HG02884 (cell line): ENCODE results near the gene CHST14.
A peak's percentile ranks its signal among the peaks of the same experiment; 100 is the strongest.

Experiments
- ATAC-seq: cut with Tn5 transposase; IDR thresholded peaks from one replicate; pipeline ENCODE4 v1.9.1; 2021; ENCODE audit warnings: mild to moderate bottlenecking, moderate library complexity; ENCODE audit not compliant: unreplicated experiment

CHST14 gene

DNA sequence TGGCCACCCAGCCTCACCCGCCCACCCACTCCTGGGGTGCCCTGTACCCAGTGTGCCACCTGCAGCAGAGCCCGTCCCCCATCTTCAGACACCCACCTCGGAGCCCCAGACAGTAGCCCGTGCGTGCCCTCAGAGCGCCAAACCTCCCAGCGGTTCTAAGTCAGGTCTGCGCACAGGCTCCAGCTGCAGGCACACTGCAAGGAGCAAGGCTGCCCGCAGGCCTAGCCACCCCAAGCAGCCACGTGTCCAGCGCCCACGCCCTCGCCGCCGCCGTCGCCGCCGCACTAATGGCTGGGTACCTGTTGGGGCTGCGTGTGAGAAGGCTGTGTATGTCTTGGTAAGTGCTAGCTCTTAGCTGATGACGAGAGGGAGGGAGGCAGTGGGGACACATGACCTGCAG lies 8.8 kb upstream of the CHST14 start:
- ATAC-seq = no peak

DNA sequence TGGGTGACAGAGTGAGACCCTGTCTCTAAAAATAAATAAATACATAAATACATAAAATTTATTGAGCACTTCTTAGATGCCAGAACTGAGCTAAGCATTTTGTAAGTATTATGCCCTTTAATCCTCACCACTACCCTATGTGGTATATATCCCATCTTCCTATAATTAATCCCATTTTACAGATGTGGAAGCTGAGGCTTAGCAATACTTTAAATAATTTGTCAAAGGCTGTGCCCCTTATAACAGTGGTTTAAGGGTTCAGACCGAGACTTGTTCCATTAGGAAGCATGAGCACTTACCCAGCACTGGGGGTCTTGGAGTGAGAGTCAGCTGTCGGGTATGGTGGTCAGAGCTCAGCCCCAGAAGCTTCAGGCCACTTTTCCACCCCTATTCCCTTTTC lies 7.5 kb upstream of the CHST14 start:
- ATAC-seq = no peak

GRCh38 chr15:40463886-40464545 lies 6.8 kb upstream of the CHST14 start:
- ATAC-seq = no peak

GRCh38 chr15:40464595-40465185 lies 6.1 kb upstream of the CHST14 start:
- ATAC-seq = no peak

- no peak for ATAC-seq
Measured at GRCh38 chr15:40465939-40466338, 4.8 kb upstream of the CHST14 start.

GRCh38 chr15:40466426-40467260 lies 4.1 kb upstream of the CHST14 start:
- no peak for ATAC-seq

DNA sequence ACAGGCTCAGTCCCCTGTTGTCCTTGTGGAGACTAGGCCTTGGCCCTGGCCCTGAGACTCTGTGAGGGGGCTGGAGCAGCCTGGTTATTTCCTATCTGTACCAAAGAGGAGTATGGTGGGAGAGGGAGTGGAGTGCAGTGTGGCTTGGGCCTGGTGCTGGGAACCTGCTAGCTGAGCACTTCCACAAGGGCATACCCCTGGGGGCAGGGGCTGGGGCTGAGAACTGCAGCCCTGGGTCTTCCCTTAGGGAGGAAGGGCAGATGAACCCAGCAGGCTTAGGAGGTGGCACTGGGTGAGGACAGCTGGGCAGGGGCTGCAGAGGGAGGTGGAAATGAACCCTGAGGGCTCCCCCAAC lies 3.5 kb upstream of the CHST14 start:
- no peak for ATAC-seq

DNA sequence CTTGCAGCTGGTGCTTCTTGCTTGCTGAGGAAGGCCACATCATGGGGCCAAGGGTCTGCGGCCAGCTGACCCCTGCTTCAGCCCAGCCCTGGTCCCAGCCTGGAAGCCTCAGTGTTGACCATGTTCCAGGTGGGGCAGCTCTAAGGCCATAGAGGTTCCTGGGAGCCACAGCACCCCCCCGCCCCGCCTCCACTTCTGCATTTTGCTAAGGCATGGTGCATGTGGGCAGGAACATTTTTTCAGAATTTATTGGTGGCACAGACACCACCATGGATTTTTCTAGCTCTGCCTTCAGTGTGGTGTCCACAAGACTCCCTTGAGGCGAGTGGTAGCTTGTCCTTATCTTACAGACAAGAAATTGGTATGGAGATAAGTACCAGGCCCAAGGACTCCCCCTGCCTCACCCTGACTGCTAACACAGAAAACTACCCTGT lies 1.9 kb upstream of the CHST14 start:
- no peak for ATAC-seq

GRCh38 chr15:40469776-40470390 lies 901 bp upstream of the CHST14 start:
- no peak for ATAC-seq

DNA sequence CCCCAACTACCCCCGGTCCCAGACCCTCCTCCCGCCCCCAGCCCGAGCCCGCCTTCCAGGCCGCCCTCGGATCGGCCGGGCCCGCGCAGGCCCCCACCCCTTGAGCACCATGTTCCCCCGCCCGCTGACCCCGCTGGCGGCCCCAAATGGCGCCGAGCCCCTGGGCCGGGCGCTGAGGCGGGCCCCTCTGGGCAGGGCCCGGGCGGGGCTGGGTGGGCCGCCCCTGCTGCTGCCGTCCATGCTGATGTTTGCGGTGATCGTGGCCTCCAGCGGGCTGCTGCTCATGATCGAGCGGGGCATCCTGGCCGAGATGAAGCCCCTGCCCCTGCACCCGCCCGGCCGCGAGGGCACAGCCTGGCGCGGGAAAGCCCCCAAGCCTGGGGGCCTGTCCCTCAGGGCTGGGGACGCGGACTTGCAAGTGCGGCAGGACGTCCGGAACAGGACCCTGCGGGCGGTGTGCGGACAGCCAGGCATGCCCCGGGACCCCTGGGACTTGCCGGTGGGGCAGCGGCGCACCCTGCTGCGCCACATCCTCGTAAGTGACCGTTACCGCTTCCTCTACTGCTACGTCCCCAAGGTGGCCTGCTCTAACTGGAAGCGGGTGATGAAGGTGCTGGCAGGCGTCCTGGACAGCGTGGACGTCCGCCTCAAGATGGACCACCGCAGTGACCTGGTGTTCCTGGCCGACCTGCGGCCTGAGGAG lies 472 bp downstream of the CHST14 start:
- ATAC-seq = peak; percentile 23

DNA sequence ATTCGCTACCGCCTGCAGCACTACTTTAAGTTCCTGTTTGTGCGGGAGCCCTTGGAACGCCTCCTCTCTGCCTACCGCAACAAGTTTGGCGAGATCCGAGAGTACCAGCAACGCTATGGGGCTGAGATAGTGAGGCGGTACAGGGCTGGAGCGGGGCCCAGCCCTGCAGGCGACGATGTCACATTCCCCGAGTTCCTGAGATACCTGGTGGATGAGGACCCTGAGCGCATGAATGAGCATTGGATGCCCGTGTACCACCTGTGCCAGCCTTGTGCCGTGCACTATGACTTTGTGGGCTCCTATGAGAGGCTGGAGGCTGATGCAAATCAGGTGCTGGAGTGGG lies 995 bp downstream of the CHST14 start:
- ATAC-seq = peak; percentile 22

DNA sequence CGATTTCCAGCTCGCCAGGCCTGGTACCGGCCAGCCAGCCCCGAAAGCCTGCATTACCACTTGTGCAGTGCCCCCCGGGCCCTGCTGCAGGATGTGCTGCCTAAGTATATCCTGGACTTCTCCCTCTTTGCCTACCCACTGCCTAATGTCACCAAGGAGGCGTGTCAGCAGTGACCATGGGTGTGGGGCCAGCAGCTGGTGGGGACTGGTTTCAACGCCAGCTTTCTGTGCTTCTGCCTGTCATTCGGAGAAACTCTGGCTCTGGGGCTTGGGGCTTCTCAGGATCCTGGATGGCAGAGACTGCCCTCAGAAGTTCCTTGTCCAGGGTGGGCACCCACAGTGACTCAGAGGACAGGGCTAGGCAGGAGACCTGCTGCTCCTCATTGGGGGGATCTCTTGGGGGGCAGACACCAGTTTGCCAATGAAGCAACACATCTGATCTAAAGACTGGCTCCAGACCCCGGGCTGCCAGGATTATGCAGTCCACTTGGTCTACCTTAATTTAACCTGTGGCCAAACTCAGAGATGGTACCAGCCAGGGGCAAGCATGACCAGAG lies 1.5 kb downstream of the CHST14 start:
- ATAC-seq = no peak

DNA sequence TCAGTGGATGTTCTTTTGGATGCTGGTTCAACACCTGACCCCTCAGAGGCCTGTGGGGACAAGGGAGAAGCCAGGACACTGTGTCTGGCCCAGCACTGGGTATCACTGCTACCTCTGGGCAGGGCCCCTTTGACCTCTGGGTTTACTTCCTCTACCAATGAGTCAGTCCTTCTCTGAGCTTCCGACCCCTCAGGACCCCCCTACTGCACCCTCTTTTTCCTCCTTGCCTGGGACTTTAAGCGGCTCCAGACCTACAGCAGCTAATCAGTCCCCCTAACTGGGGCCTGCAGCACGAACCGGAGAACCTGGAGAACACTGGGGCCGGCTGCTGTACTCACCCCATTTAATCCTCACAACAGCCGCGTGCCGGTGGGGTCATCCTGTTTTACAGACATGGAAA lies 3.8 kb downstream of the CHST14 start:
- ATAC-seq = no peak

GRCh38 chr15:40477642-40478327 lies 7.0 kb downstream of the CHST14 start:
- ATAC-seq = no peak

GRCh38 chr15:40479024-40479423 lies 8.2 kb downstream of the CHST14 start:
- ATAC-seq = no peak

GRCh38 chr15:40481341-40482074 lies 10.7 kb downstream of the CHST14 start:
- ATAC-seq = no peak

GRCh38 chr15:40483919-40484318 lies 13.1 kb downstream of the CHST14 start:
- no peak for ATAC-seq

DNA sequence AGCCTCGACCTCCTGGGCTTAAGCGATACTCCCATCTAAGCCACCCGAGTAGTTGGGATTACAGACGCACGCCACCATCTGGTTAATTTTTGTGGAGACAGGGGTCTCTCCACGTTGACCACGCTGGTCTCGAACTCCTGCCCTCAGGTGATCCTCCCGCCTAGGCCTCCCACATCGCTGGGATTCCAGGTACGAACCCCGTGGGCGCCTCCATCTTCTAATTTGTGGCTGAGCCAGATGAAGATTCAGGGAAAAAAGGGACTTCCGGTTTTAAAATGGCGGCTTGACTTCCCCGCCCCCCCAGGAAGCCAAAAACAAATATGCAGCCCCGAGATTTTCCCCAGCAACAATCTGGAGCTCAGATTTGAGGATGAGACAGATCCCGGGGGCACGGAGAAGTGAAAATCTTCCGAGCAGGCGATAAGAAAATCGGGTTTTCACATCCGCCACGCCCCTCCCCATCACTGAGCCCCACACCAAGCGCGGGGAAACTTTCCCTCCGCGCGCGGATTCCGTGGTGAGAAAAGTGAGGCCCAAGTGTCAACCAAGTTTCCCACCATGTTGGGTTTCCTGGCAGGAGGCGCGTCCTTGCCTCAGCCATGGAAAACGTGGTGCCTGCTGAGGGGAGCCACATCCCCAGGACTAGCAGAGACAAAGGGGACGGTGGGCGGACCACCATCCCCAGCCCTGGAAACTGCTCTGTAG lies 15.4 kb downstream of the CHST14 start:
- ATAC-seq = no peak
